ENCODE measurements around the gene CNTFR. TPM values are rescaled to one million over a fixed set of nuclear protein-coding genes. Genes with fewer than 3 reads are reported as not detected.

CNTFR gene
- total RNA-seq, 1 experiment from 2014 or later, result not detected

DNA sequence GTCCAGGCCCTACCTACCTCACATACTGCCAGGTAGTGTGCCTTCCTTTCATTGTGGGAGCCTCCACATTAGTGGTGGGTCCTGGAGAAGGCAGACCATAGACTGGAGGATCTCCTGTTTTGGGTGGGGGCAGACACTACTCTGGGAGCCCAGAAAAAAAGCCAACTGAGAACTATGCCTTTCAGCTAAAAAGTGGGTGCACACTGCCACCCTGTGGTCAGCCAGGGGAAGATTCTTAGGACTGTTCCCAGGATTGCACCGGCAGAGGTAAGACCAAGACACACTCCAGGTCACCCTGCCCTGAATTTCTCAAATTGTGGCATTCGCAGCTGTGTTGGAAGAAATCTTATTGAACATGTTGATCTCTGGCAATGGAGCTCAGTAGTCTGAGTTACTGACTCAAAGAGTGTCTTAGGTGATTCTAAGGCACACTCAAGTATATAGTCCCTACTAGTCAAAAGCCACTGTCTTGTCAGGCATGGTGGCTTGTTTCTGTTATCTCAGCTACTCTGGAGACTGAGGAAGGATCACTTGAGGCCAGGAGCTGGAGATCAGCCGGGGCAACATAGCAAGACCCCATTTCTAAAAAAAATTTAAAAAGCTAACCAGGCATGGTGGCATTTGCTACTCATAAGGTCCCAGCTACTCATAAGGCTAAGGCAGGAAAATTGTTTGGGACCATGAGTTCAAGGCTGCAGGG is 44.5 kb upstream of the CNTFR start:
- DNase-seq (ENCODE audit: unreplicated experiment), result peak; percentile 71
- POLR2A ChIA-PET, result interaction anchor here (1.1 to 2.1 kb wide), 8 partner anchors 11 to 31 kb away, joined by 3 to 13 read pairs (median 6); partner anchors contain the start of genes DCTN3, GALT and RPP25L
- intact Hi-C loops (cut with micrococcal nuclease), result loop anchor here (1.0 kb wide), 1 partner anchor 22 kb away; the partner anchor contains the start of gene RPP25L
- CTCF ChIA-PET, result interaction anchor here (0.6 to 6.5 kb wide), 30 partner anchors 10 to 1608 kb away, joined by 3 to 113 read pairs (median 4); partner anchors contain the start of genes DCTN3, GALT, IL11RA and RPP25L
- no TSS peak for BruUV-seq (replicated peaks)
- Mint-ChIP-seq H3K27ac (ENCODE audit: low read depth, unreplicated experiment) (no peak overlapping the region), H3K9me3 (ENCODE audit: unreplicated experiment) (no peaks in the 10 kb centered on the region), H3K27me3 (ENCODE audit: insufficient read depth, unreplicated experiment) (peaks cover 21% of the 10 kb centered on the region), H3K4me1 (ENCODE audit: insufficient read depth, unreplicated experiment) (peaks cover 36% of the 10 kb centered on the region), H3K4me3 (ENCODE audit: unreplicated experiment) (no peak overlapping the region), H3K36me3 (ENCODE audit: insufficient read depth, unreplicated experiment) (peaks cover 22% of the 10 kb centered on the region)
- TF ChIP-seq, protein P1, sequence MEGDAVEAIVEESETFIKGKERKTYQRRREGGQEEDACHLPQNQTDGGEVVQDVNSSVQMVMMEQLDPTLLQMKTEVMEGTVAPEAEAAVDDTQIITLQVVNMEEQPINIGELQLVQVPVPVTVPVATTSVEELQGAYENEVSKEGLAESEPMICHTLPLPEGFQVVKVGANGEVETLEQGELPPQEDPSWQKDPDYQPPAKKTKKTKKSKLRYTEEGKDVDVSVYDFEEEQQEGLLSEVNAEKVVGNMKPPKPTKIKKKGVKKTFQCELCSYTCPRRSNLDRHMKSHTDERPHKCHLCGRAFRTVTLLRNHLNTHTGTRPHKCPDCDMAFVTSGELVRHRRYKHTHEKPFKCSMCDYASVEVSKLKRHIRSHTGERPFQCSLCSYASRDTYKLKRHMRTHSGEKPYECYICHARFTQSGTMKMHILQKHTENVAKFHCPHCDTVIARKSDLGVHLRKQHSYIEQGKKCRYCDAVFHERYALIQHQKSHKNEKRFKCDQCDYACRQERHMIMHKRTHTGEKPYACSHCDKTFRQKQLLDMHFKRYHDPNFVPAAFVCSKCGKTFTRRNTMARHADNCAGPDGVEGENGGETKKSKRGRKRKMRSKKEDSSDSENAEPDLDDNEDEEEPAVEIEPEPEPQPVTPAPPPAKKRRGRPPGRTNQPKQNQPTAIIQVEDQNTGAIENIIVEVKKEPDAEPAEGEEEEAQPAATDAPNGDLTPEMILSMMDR (IDR thresholded peaks at IDR 0.05; ENCODE audit: unreplicated experiment), result peak; percentile 86

DNA sequence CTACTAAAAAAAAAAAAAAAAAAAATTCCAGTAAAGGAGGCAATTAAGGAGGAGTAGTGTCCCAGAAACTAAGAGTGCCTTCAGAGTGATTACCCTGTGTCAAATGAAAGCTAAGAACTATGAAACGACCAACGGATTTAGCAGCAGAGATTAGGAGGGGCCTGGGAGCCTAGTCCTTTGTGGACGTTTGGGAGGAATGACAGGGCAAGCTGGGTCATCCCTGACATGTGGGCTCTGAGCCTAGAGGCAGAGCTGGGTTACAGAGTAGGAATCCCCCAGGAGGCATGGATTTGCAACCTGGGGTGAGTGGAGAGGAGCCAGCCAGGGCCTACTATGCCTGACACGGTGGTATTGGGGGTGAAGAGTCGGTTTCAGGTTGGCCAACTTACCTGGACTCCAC is 43.6 kb upstream of the CNTFR start:
- TF ChIP-seq, protein P1 (IDR thresholded peaks at IDR 0.05; ENCODE audit: unreplicated experiment), result no peak
- POLR2A ChIA-PET, result interaction anchor here (1.3 to 2.1 kb wide), 5 partner anchors 13 to 22 kb away, joined by 4 to 13 read pairs (median 10); partner anchors contain the start of genes DCTN3, GALT and RPP25L
- peaks cover 16% of the 10 kb centered on the region for H3K36me3 Mint-ChIP-seq (ENCODE audit: insufficient read depth, unreplicated experiment)
- no TSS peak for BruUV-seq (replicated peaks)
- no peaks in the 10 kb centered on the region for H3K9me3 Mint-ChIP-seq (ENCODE audit: unreplicated experiment)
- CTCF ChIA-PET, result interaction anchor here (0.6 to 6.5 kb wide), 14 partner anchors 9 to 486 kb away, joined by 3 to 83 read pairs (median 8); partner anchors contain the start of genes DCTN3, GALT and IL11RA
- DNase-seq (ENCODE audit: unreplicated experiment), result no peak
- peaks cover 34% of the 10 kb centered on the region for H3K4me1 Mint-ChIP-seq (ENCODE audit: insufficient read depth, unreplicated experiment)
- no peak overlapping the region for H3K4me3 Mint-ChIP-seq (ENCODE audit: unreplicated experiment)
- peaks cover 29% of the 10 kb centered on the region for H3K27me3 Mint-ChIP-seq (ENCODE audit: insufficient read depth, unreplicated experiment)
- peak overlapping the region; percentile 5 for H3K27ac Mint-ChIP-seq (ENCODE audit: low read depth, unreplicated experiment)
- intact Hi-C loops (cut with micrococcal nuclease), result no loop called here

DNA sequence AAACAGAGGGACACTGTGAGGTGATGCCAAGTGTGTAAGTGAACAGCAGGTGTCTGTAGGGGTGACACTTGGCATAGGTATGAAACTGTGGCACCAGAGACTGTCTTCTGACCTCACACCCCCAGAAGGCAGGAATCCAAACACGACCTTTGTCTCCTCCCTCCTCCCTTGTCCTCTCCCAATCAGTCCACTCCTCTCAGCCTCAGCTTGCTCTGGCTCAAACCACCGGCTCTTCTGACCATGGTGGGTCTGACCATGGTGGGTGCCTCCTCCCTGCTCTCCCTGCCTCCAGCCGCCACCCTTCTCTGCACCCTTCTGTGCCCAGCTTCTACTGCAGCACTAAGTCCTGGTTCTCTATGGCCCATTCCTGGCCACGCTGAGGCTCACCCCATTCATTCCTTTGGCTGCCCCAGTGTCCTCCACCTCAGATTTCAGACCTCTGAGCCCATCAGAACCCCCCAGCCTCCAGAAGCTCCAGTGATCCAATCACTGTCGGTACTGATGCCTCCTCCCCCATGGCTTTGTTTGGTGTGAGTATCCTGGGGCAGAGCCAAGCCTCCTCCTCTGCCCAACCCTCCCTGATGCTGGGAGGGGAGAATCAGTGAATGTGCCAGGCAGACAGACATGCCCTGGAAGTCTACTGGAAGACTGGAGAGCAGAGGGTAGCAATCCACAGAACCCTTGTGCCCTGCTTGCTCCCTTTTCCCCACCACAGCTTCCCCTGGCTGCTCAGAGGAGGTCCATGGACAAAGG is 41.1 kb upstream of the CNTFR start:
- peaks cover 54% of the 10 kb centered on the region for H3K27me3 Mint-ChIP-seq (ENCODE audit: insufficient read depth, unreplicated experiment)
- POLR2A ChIA-PET, result interaction anchor here (1.1 to 3.9 kb wide), 2 partner anchors 10 to 16 kb away, joined by 3 to 19 read pairs; partner anchors contain the start of gene DCTN3
- H3K36me3 Mint-ChIP-seq (ENCODE audit: insufficient read depth, unreplicated experiment), result peaks cover 16% of the 10 kb centered on the region
- TF ChIP-seq, protein P1 (IDR thresholded peaks at IDR 0.05; ENCODE audit: unreplicated experiment), result no peak
- no peak overlapping the region for H3K4me3 Mint-ChIP-seq (ENCODE audit: unreplicated experiment)
- intact Hi-C loops (cut with micrococcal nuclease), result no loop called here
- H3K4me1 Mint-ChIP-seq (ENCODE audit: insufficient read depth, unreplicated experiment), result peaks cover 30% of the 10 kb centered on the region
- CTCF ChIA-PET, result interaction anchor here (1.1 to 1.4 kb wide), 2 partner anchors 13 to 17 kb away, joined by 3 to 5 read pairs; no protein-coding TSS in a partner anchor
- peak; percentile 16 for DNase-seq (ENCODE audit: unreplicated experiment)
- H3K9me3 Mint-ChIP-seq (ENCODE audit: unreplicated experiment), result no peaks in the 10 kb centered on the region
- H3K27ac Mint-ChIP-seq (ENCODE audit: low read depth, unreplicated experiment), result no peak overlapping the region
- no TSS peak for BruUV-seq (replicated peaks)

DNA sequence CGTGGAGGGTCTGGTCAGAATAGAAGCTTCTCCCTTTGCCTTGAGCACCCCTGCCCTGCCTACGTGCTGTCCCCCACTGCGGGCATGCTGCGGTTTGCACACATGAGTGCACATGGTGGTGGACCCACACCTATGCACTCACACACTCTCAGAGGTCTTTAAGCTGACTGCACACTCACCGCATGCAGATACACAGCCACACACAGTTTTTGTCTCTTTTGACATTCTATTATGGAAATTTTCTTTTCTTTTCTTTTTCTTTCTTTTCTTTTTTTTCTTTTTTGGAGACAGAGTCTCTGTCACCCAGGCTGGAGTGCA is 39.9 kb upstream of the CNTFR start:
- H3K27ac Mint-ChIP-seq (ENCODE audit: low read depth, unreplicated experiment), result no peak overlapping the region
- ChIA-PET POLR2A (interaction anchor here (3.9 kb wide), 1 partner anchor 9 kb away, joined by 19 read pairs; the partner anchor contains the start of gene DCTN3), CTCF (interaction anchor here (0.8 to 1.5 kb wide), 3 partner anchors 73 to 270 kb away, joined by 3 to 4 read pairs (median 3); no protein-coding TSS in a partner anchor)
- peaks cover 56% of the 10 kb centered on the region for H3K27me3 Mint-ChIP-seq (ENCODE audit: insufficient read depth, unreplicated experiment)
- H3K4me1 Mint-ChIP-seq (ENCODE audit: insufficient read depth, unreplicated experiment), result peaks cover 26% of the 10 kb centered on the region
- peak overlapping the region; percentile 38 for H3K4me3 Mint-ChIP-seq (ENCODE audit: unreplicated experiment)
- TF ChIP-seq, protein P1 (IDR thresholded peaks at IDR 0.05; ENCODE audit: unreplicated experiment), result no peak
- no peak for DNase-seq (ENCODE audit: unreplicated experiment)
- H3K36me3 Mint-ChIP-seq (ENCODE audit: insufficient read depth, unreplicated experiment), result peaks cover 6% of the 10 kb centered on the region
- BruUV-seq (replicated peaks), result no TSS peak
- no peaks in the 10 kb centered on the region for H3K9me3 Mint-ChIP-seq (ENCODE audit: unreplicated experiment)
- intact Hi-C loops (cut with micrococcal nuclease), result no loop called here
